Psoas muscle (tissue), 8 donors: Measurements from ENCODE around the gene SH3TC1. TPM values are rescaled to one million over a fixed set of nuclear protein-coding genes. Genes with fewer than 3 reads are reported as not detected.
A peak's percentile ranks its signal among the peaks of the same experiment; 100 is the strongest.

Experiments
- ATAC-seq, 4 donors: fragments of 200-7000 bp; cut with Tn5 transposase; one replicate each; pipeline ENCODE4 v1.9.1; 2020; ENCODE audit warnings: moderate library complexity in 3 of 4, mild to moderate bottlenecking in 2 of 4
- DNase-seq, 2 donors: peaks; one replicate each; pipeline ENCODE4 v3.0.0-alpha.2; 2020
- H3K27ac ChIP-seq: fragments of 200-600 bp; one replicate; pipeline ENCODE4 v1.8.0; 2022
- H3K27me3 ChIP-seq, 3 donors: fragments of 200-600 bp in 1 of 3; one replicate each; pipeline versions ENCODE4 v1.6.1 to v1.8.0; 2013 to 2022; ENCODE audit warnings: low read length in 2 of 3, mild to moderate bottlenecking in 2 of 3, moderate library complexity in 1 of 3; ENCODE audit not compliant: insufficient read depth in 3 of 3
- H3K36me3 ChIP-seq, 2 donors: fragments of 200-600 bp in 1 of 2; one replicate each; pipeline versions ENCODE4 v1.6.1 to v1.8.0; 2013 to 2022; ENCODE audit warnings: low read depth in 1 of 2, mild to moderate bottlenecking in 1 of 2, moderate library complexity in 1 of 2; ENCODE audit not compliant: insufficient read depth in 1 of 2
- H3K4me1 ChIP-seq: fragments of 200-600 bp; one replicate; pipeline ENCODE4 v1.8.0; 2022
- H3K4me3 ChIP-seq: fragments of 200-600 bp; one replicate; pipeline ENCODE4 v1.8.0; 2022; ENCODE audit warnings: mild to moderate bottlenecking
- H3K9me3 ChIP-seq: fragments of 200-600 bp; one replicate; pipeline ENCODE4 v1.8.0; 2022
- WGBS, 3 donors: extraction: QIAGEN DNeasy Blood & Tissue Kit; methylation state at CpG; one replicate each; pipeline versions ENCODE4 v1.1.6 to v1.1.7; 2013; 5-methylcytosine and 5-hydroxymethylcytosine counted together
- intact Hi-C, 2 donors: fragments of 100-400 bp; cut with DNase I; formaldehyde crosslinking; loops; one replicate each; pipeline versions ENCODE4 v1.11.0 to v1.14.2; 2022
- polyA plus RNA-seq, 3 donors: library from polyadenylated mRNA; stranded (reverse); fragments of 200-250 nt; gene quantifications; one replicate each; pipeline ENCODE4 v1.2.3, GENCODE V29; 2013
- total RNA-seq, 4 donors: library from RNA; stranded (reverse); fragmentation: NEBNext Ultra II Directional in 2 of 4; extraction: Animal tissue kit (Norgen Biotek cat#: 25700) in 2 of 4; gene quantifications; one replicate each; pipeline versions ENCODE4 v1.2.1 to v1.2.4, GENCODE V29; 2021 to 2023
- TF ChIP-seq, protein P1 (sequence below): fragments of 200-600 bp; IDR thresholded peaks from one replicate; pipeline ENCODE4 v1.8.0; 2022; ENCODE audit warnings: antibody characterized with exemption
- donor health status: healthy with polysubstance abuse.
- donor health status: DM: no; HTN: no; CAD: no; lungs with moderate emphysema.
- donor health status: Bipolar disorder and iron deficiency.
- donor health status: healthy.
- donor health status: DM: yes; HTN: yes; CAD: no.
- donor health status: DM: no; HTN: no; CAD: no.
- donor health status: DM: no; HTN: no; CAD: no.
- donor health status: DM: yes; HTN: yes; CAD: no.

SH3TC1 gene
- total and polyA plus RNA-seq, 7 donors, result 1.9 to 7.9 (median 4.7) TPM

DNA sequence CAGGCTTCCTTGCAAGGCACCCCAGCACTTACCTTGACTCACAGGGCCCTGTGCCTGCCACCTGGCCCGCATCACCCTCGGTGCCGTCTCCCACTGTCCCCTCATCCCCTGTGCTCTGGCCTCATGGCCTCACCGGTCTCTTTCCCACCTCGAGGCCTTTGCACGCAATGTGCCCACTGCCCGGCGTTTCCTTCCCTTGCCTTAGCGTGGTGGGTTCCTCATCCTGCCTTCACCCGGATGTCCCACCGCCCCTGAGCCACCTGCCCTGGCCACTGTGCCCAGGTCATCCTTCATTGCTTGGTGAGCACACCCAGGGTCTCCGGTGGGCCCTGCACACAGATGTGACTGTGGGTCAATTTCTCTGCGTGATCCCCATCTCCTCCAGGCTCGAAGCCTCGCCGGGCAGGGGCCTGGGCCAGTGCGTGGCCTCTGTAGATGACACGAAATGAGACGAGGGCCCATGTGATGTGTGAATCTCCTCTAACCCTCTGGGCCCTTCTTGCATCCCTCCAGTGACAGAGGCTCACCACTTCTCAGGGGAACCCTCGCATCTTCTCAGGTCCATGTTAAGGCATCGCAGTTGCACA, 75.1 kb downstream of the SH3TC1 start:
- intact Hi-C loops, result no loop called here
- TF ChIP-seq, protein P1, sequence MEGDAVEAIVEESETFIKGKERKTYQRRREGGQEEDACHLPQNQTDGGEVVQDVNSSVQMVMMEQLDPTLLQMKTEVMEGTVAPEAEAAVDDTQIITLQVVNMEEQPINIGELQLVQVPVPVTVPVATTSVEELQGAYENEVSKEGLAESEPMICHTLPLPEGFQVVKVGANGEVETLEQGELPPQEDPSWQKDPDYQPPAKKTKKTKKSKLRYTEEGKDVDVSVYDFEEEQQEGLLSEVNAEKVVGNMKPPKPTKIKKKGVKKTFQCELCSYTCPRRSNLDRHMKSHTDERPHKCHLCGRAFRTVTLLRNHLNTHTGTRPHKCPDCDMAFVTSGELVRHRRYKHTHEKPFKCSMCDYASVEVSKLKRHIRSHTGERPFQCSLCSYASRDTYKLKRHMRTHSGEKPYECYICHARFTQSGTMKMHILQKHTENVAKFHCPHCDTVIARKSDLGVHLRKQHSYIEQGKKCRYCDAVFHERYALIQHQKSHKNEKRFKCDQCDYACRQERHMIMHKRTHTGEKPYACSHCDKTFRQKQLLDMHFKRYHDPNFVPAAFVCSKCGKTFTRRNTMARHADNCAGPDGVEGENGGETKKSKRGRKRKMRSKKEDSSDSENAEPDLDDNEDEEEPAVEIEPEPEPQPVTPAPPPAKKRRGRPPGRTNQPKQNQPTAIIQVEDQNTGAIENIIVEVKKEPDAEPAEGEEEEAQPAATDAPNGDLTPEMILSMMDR, result no peak
- no peak for DNase-seq
- H3K27ac ChIP-seq, result no peak overlapping the region
- no peaks in the 10 kb centered on the region for H3K27me3 ChIP-seq
- H3K4me1 ChIP-seq, result peaks cover 51% of the 10 kb centered on the region
- WGBS, 3 donors, result 85 to 91% (median 89%) methylated on average over 21 of the region's 21 CpGs
- H3K9me3 ChIP-seq, result no peaks in the 10 kb centered on the region
- ATAC-seq, result no peak
- no peaks in the 10 kb centered on the region for H3K36me3 ChIP-seq
- H3K4me3 ChIP-seq, result no peak overlapping the region

DNA sequence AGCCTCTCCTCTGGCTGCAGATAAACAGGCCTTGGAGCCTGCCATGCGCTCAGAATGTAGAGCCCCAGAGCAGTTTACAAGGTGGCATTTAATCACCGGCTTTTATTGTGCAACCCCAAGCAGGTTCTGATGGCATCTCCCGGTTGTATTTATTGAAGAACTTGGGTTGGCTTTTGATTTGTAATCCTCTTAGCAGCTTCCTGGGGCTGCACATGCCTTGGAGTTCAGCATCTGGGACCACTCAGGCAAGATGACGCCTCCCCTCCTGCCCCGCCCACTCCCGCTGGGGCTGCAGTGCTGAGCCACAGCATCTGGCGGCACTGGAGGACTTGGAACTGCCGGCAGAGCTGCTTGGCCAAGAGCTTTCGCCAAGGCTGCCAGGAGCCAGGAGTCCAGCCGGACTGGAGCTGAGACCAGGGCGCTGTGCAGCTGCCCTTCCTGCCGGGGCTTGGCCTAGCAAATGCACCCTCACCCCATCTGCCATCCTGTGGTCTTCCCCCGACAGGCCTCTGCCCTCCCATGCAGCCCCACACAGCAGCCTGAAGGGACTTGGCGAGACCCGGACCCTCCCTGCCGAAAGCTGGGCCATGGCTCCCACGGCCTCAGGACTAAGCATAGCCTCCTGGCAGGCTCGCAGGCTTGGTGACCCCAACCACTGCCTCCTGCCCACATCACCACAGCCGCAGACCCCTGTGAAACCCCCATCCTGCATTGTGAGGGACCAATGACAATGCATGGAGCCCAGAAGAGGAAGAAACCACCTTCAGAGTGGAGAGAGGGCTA, 75.9 kb downstream of the SH3TC1 start:
- H3K27ac ChIP-seq, result no peak overlapping the region
- peak; percentile 78 to 87 (median 86) for ATAC-seq
- H3K4me1 ChIP-seq, result peaks cover 51% of the 10 kb centered on the region

DNA sequence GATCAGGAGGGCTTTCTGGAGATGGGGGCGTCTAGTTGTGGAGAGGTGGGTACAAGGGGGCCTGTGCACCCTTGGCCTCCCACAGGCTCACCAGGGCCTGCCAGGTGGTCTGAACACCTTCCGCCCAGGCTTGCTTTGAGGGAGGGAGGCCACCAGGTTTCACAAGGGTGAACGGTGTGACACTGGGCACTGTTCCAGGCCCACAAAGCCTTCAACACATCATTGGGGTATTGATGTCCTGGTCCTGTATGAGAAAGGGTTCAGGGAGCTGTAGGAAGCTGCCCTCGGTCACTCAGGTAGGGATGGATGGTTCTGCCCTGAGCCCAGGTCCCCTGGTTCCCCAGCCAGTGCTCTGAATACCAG, 76.4 kb downstream of the SH3TC1 start:
- DNase-seq (peak in 1 of 2 donors; percentile 60), ATAC-seq (no peak)
- WGBS, 3 donors, result 74 to 87% (median 78%) methylated on average over 4 of the region's 4 CpGs
- Histone ChIP-seq H3K36me3 (no peaks in the 10 kb centered on the region), H3K9me3 (no peaks in the 10 kb centered on the region), H3K27me3 (no peaks in the 10 kb centered on the region), H3K4me3 (no peak overlapping the region), H3K4me1 (peaks cover 46% of the 10 kb centered on the region), H3K27ac (no peak overlapping the region)
- intact Hi-C loops, result no loop called here
- TF ChIP-seq, protein P1, result no peak

More for the DNA sequence above, 75.9 kb downstream of the SH3TC1 start:
- H3K27me3 ChIP-seq, result no peaks in the 10 kb centered on the region
- no peaks in the 10 kb centered on the region for H3K36me3 ChIP-seq
- no peaks in the 10 kb centered on the region for H3K9me3 ChIP-seq
- intact Hi-C loops, result no loop called here
- TF ChIP-seq, protein P1, result peak; percentile 41
- WGBS, 3 donors, result 25 to 32% (median 26%) methylated on average over 19 of the region's 19 CpGs
- DNase-seq, result peak; percentile 92 to 95
- no peak overlapping the region for H3K4me3 ChIP-seq

DNA sequence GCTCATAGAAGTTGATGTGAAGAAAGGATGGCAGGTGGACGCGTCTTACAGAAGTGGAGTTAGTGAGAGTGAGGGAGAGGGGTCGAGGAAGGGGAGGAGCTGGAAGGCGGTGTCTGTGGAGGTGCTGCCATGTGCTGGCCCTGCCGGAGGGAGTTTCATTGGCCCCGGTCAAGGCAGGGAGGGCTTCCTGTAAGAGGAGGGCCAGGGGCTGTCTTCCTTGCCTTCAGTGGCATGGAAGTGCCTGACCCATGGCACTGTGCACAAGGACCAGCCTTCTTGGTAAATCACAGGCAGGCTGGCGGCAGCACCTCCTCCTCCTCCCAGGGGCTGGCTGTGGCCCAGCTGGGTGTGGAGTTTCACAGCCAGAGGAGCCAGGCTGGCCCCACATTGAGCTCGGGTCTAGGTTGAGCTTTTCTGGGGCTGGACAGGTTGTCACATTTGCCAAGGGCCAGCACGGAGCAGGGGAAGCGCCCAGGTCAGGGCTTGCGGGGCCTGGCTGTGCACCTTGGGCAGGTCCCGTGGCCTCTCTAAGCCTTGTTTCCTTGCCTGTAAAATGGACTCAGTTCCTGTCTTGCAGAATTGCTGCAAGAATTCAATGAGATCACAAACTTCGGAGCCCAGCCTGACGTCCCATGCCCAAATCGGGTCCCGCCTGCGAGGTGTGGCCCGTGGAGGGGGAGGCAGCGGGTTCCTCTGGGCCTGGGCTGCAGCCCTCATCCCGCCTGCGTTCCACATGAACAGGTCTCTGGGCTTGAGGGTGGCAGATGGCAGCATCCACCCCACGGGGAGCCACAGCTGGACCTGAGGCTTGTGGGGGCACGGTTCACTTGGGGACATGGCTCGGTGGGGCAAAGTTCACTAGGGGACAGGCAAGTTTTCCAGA, 77.5 kb downstream of the SH3TC1 start:
- H3K27me3 ChIP-seq, result no peaks in the 10 kb centered on the region
- H3K4me3 ChIP-seq, result no peak overlapping the region
- intact Hi-C loops, result no loop called here
- H3K9me3 ChIP-seq, result no peaks in the 10 kb centered on the region
- TF ChIP-seq, protein P1, result no peak
- H3K4me1 ChIP-seq, result peaks cover 49% of the 10 kb centered on the region
- WGBS, 3 donors, result 24 to 42% (median 31%) methylated on average over 24 of the region's 24 CpGs
- DNase-seq (peak; percentile 73 to 90), ATAC-seq (peak; percentile 63 to 82 (median 73))
- no peaks in the 10 kb centered on the region for H3K36me3 ChIP-seq
- no peak overlapping the region for H3K27ac ChIP-seq
